CD14-positive monocyte (primary cell): ENCODE results near the gene GRIK3. TPM values are rescaled to one million over a fixed set of nuclear protein-coding genes. Genes with fewer than 3 reads are reported as not detected.

Experiments used
- DNase-seq, 3 donors: peaks; one replicate each; pipeline ENCODE4 v3.0.0-alpha.2; 2011 to 2022
- H2AFZ ChIP-seq: 2 replicates; pipeline ENCODE4 v1.6.0; 2012; ENCODE audit warnings: mild to moderate bottlenecking, low read depth, low read length, inconsistent platforms; ENCODE audit not compliant: insufficient read depth, poor library complexity, severe bottlenecking
- H3K27ac ChIP-seq, 2 donors: 1 replicate in 1 of 2; 2 replicates in 1 of 2; pipeline ENCODE4 v1.5.1; 2012 to 2013; ENCODE audit warnings: low read length in 2 of 2, control low read depth in 1 of 2, inconsistent platforms in 1 of 2, low read depth in 1 of 2, mild to moderate bottlenecking in 1 of 2
- H3K27me3 ChIP-seq, 2 donors: one replicate each; pipeline versions ENCODE4 v1.6.0 to v1.6.1; 2011 to 2013; ENCODE audit warnings: low read length in 2 of 2; ENCODE audit not compliant: control insufficient read depth in 2 of 2, insufficient read depth in 2 of 2
- H3K36me3 ChIP-seq, 2 donors: replicated peaks in 1 of 2; 1 replicate in 1 of 2; 2 replicates in 1 of 2; pipeline versions ENCODE4 v1.5.1 to v1.6.1; 2012 to 2013; ENCODE audit warnings: low read length in 2 of 2, control low read depth in 1 of 2, inconsistent platforms in 1 of 2, mild to moderate bottlenecking in 1 of 2; ENCODE audit not compliant: insufficient read depth in 2 of 2, control insufficient read depth in 1 of 2
- H3K4me1 ChIP-seq, 2 donors: 1 replicate in 1 of 2; 2 replicates in 1 of 2; pipeline versions ENCODE4 v1.5.1 to v1.6.1; 2012 to 2013; ENCODE audit warnings: low read length in 2 of 2, control low read depth in 1 of 2, inconsistent platforms in 1 of 2, mild to moderate bottlenecking in 1 of 2, moderate library complexity in 1 of 2; ENCODE audit not compliant: insufficient read depth in 2 of 2, control insufficient read depth in 1 of 2
- H3K4me2 ChIP-seq: replicated peaks from 2 replicates; pipeline ENCODE3; 2012; ENCODE audit warnings: low read length, moderate library complexity, mild to moderate bottlenecking; ENCODE audit not compliant: poor library complexity, severe bottlenecking; ENCODE audit errors: extremely low read depth
- H3K4me3 ChIP-seq, 3 experiments: fragments of 200-600 bp in 1 of 3; sonication (generic) in 1 of 3; replicated peaks in 1 of 3; 1 replicate in 2 of 3; 2 replicates in 1 of 3; pipeline ENCODE4 v1.5.1; 2011 to 2013; ENCODE audit warnings: low read length in 3 of 3, mild to moderate bottlenecking in 3 of 3, control low read depth in 2 of 3, low read depth in 2 of 3, inconsistent platforms in 1 of 3, moderate library complexity in 1 of 3
- H3K79me2 ChIP-seq: 2 replicates; pipeline ENCODE4 v1.6.0; 2012; ENCODE audit warnings: mild to moderate bottlenecking, control low read depth, inconsistent platforms, low read length, moderate library complexity; ENCODE audit not compliant: insufficient read depth
- H3K9ac ChIP-seq: 2 replicates; pipeline ENCODE4 v1.6.0; 2017; ENCODE audit warnings: low read length, mild to moderate bottlenecking; ENCODE audit not compliant: insufficient read depth, poor library complexity, severe bottlenecking
- H3K9me3 ChIP-seq, 2 donors: replicated peaks in 1 of 2; 1 replicate in 1 of 2; 2 replicates in 1 of 2; pipeline versions ENCODE4 v1.5.1 to v1.6.1; 2012 to 2013; ENCODE audit warnings: low read length in 2 of 2, control low read depth in 1 of 2; ENCODE audit not compliant: control insufficient read depth in 1 of 2, insufficient read depth in 1 of 2
- H4K20me1 ChIP-seq: 2 replicates; pipeline ENCODE4 v1.6.0; 2012; ENCODE audit warnings: mild to moderate bottlenecking, low read length, control low read depth, moderate library complexity; ENCODE audit not compliant: insufficient read depth
- H3K27ac Mint-ChIP-seq, 7 donors: one replicate each; pipeline ENCODE4 v1.8.0; 2020; ENCODE audit warnings: mild to moderate bottlenecking in 7 of 7, mixed read lengths in 7 of 7, moderate library complexity in 6 of 7, inconsistent platforms in 2 of 7
- H3K27me3 Mint-ChIP-seq, 3 donors: one replicate each; pipeline ENCODE4 v1.8.0; 2021 to 2022; ENCODE audit warnings: low read depth in 3 of 3, mild to moderate bottlenecking in 3 of 3, mixed read lengths in 3 of 3, moderate library complexity in 3 of 3, inconsistent platforms in 1 of 3
- H3K36me3 Mint-ChIP-seq, 2 donors: one replicate each; pipeline ENCODE4 v1.8.0; 2020; ENCODE audit warnings: mixed read lengths in 2 of 2, inconsistent platforms in 1 of 2, mild to moderate bottlenecking in 1 of 2
- H3K4me1 Mint-ChIP-seq: one replicate; pipeline ENCODE4 v1.8.0; 2020; ENCODE audit warnings: mild to moderate bottlenecking, mixed read lengths
- H3K4me3 Mint-ChIP-seq, 2 donors: one replicate each; pipeline ENCODE4 v1.8.0; 2020; ENCODE audit warnings: mild to moderate bottlenecking in 2 of 2, mixed read lengths in 2 of 2, moderate library complexity in 1 of 2
- H3K9me3 Mint-ChIP-seq, 7 donors: one replicate each; pipeline ENCODE4 v1.8.0; 2020 to 2022; ENCODE audit warnings: mixed read lengths in 7 of 7, mild to moderate bottlenecking in 6 of 7, moderate library complexity in 6 of 7, inconsistent platforms in 2 of 7
- WGBS: methylation state at CpG from one replicate; pipeline ENCODE4 v1.1.5; 2013; ENCODE audit warnings: missing lambda C conversion rate; ENCODE audit not compliant: insufficient coverage; 5-methylcytosine and 5-hydroxymethylcytosine counted together
- intact Hi-C, 2 donors: fragments of 100-400 bp; cut with micrococcal nuclease; formaldehyde crosslinking; loops; one replicate each; pipeline versions ENCODE4 v1.15.0 to v1.15.1; 2023
- polyA plus RNA-seq, 3 donors: library from polyadenylated mRNA; depleted of rRNA in 1 of 3; unstranded in 2 of 3; stranded (reverse) in 1 of 3; fragments of 300-500 nt in 2 of 3; fragments of >200 nt in 1 of 3; fragmentation: Illumina TruSeq in 2 of 3; gene quantifications; 1 replicate in 2 of 3; 2 replicates in 1 of 3; pipeline ENCODE4 v1.2.3, GENCODE V29; 2012 to 2021
- TF ChIP-seq, protein P1 (sequence below): fragments of 200-600 bp; IDR thresholded peaks from one replicate; pipeline ENCODE4 v1.8.0; 2022; ENCODE audit warnings: antibody characterized with exemption, mild to moderate bottlenecking

The GRIK3 gene
- polyA plus RNA-seq, 3 donors: not detected

DNA sequence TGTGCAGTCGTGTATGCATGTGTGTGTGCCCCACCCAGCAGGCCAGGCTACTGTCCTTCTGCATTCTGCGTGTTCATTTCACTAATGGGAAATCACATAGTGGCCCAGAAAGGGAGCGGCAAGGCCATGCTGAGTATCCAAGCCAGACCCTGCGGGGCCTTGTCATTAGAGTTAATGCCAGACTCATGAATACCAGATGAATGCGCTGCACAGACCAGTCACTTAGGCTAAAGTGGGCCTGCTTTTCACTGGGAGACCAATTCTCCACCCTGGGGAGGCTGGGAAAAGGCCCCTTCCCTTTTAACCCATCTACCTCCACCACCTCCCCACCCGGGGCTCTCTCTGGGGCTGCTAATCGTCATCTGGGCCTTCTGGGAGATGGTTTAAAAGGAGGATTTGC is 17.0 kb upstream of the GRIK3 start:
- intact Hi-C loops: no loop called here

DNA sequence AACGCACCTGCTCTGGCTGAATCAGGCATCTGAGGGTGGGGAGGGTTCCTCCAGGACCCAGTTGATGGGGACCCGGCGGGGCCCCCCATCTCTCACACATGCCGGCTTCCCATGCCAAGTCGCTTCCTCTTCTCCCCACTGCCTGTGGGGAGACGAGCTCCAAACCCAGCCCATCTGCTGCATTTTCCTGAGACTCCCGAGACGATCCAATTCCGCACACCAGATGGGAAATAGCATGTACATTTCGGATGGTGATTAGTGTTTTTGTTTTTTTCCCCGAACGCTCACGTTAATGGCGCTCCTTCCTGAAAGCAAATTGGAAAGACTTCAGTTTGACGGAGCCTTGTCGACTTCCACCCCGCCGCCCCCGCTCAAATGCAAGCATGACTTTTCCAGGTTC is 13.2 kb upstream of the GRIK3 start:
- no peak overlapping the region for H3K27ac Mint-ChIP-seq
- no peak overlapping the region for H3K4me3 Mint-ChIP-seq
- WGBS: 86% methylated on average over 11 of the region's 19 CpGs
- intact Hi-C loops: no loop called here
- TF ChIP-seq, protein P1, sequence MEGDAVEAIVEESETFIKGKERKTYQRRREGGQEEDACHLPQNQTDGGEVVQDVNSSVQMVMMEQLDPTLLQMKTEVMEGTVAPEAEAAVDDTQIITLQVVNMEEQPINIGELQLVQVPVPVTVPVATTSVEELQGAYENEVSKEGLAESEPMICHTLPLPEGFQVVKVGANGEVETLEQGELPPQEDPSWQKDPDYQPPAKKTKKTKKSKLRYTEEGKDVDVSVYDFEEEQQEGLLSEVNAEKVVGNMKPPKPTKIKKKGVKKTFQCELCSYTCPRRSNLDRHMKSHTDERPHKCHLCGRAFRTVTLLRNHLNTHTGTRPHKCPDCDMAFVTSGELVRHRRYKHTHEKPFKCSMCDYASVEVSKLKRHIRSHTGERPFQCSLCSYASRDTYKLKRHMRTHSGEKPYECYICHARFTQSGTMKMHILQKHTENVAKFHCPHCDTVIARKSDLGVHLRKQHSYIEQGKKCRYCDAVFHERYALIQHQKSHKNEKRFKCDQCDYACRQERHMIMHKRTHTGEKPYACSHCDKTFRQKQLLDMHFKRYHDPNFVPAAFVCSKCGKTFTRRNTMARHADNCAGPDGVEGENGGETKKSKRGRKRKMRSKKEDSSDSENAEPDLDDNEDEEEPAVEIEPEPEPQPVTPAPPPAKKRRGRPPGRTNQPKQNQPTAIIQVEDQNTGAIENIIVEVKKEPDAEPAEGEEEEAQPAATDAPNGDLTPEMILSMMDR: no peak
- Histone ChIP-seq H3K79me2 (no peaks in the 10 kb centered on the region), H2AFZ (no peak overlapping the region), H3K27ac (no peak overlapping the region), H3K9ac (no peak overlapping the region), H3K36me3 (no peaks in the 10 kb centered on the region), H3K4me1 (no peaks in the 10 kb centered on the region), H3K27me3 (no peaks in the 10 kb centered on the region), H3K4me3 (no peak overlapping the region), H4K20me1 (no peaks in the 10 kb centered on the region), H3K4me2 (no peak overlapping the region), H3K9me3 (no peaks in the 10 kb centered on the region)
- H3K9me3 Mint-ChIP-seq: no peaks in the 10 kb centered on the region
- DNase-seq: no peak
- H3K4me1 Mint-ChIP-seq: no peaks in the 10 kb centered on the region
- H3K27me3 Mint-ChIP-seq: peaks cover 6 to 13% (median 11%) of the 10 kb centered on the region in 3 donors
- H3K36me3 Mint-ChIP-seq: no peaks in the 10 kb centered on the region

More for the DNA sequence above, 17.0 kb upstream of the GRIK3 start:
- no peak for DNase-seq
- H3K4me3 Mint-ChIP-seq: no peak overlapping the region
- Histone ChIP-seq H3K79me2 (no peaks in the 10 kb centered on the region), H3K27me3 (no peaks in the 10 kb centered on the region), H3K9ac (no peak overlapping the region), H4K20me1 (no peaks in the 10 kb centered on the region), H3K27ac (no peak overlapping the region), H3K4me1 (no peaks in the 10 kb centered on the region), H3K36me3 (no peaks in the 10 kb centered on the region), H2AFZ (no peak overlapping the region), H3K4me3 (no peak overlapping the region), H3K4me2 (no peak overlapping the region), H3K9me3 (no peaks in the 10 kb centered on the region)
- no peaks in the 10 kb centered on the region for H3K4me1 Mint-ChIP-seq
- peaks cover 1 to 5% (median 4%) of the 10 kb centered on the region in 3 donors for H3K27me3 Mint-ChIP-seq
- no peaks in the 10 kb centered on the region for H3K9me3 Mint-ChIP-seq
- 92% methylated on average over 5 of the region's 7 CpGs for WGBS
- TF ChIP-seq, protein P1: no peak
- no peak overlapping the region for H3K27ac Mint-ChIP-seq
- no peaks in the 10 kb centered on the region for H3K36me3 Mint-ChIP-seq
